K562 treated with DMSO at 1 percent for 24 hours (cell line): ENCODE data around the gene PRKCSH. TPM values are rescaled to one million over a fixed set of nuclear protein-coding genes. Genes with fewer than 3 reads are reported as not detected.

Source experiments
- total RNA-seq: library from RNA; unstranded; fragments of 300-600 nt; gene quantifications from 2 replicates; pipeline ENCODE4 v1.2.3, GENCODE V29; 2022; ENCODE audit warnings: low read depth; ENCODE audit not compliant: insufficient read depth

The PRKCSH gene
- 404 and 415 TPM in 2 replicates for total RNA-seq

GRCh38 chr19:11435057-11435832 is at the start of gene PRKCSH, which contains the start of gene ODAD3:
Gene PRKCSH, plus strand, starts transcription at chr19:11435635. Its CDS starts 483 bp downstream, at chr19:11436118.
Gene ODAD3, minus strand, starts transcription at chr19:11435121. Its CDS starts 105 bp downstream, at chr19:11435016.

GRCh38 chr19:11418549-11419506 is 16.6 kb upstream of the PRKCSH start, which contains the start of gene RGL3:
Gene RGL3, minus strand, starts transcription at chr19:11419314. Its CDS starts 36 bp downstream, at chr19:11419278.

GRCh38 chr19:11480715-11481533 is 45.5 kb downstream of the PRKCSH start, which contains the start of gene ELAVL3:
Gene ELAVL3, minus strand, starts transcription at chr19:11481046. Its CDS starts 438 bp downstream, at chr19:11480608.

Other genes with a start within 250 kb of the PRKCSH start
- gene KANK2, start 238.1 kb upstream of the PRKCSH start, total RNA-seq: 44.3 and 58.6 TPM in 2 replicates
- gene ANGPTL8, start 196.0 kb upstream of the PRKCSH start, total RNA-seq: not detected in 2 replicates
- gene DOCK6, start 173.1 kb upstream of the PRKCSH start, total RNA-seq: 12.1 and 12.5 TPM in 2 replicates
- not detected in 2 replicates for gene TSPAN16, start 139.5 kb upstream of the PRKCSH start, total RNA-seq
- gene RAB3D, start 96.0 kb upstream of the PRKCSH start, total RNA-seq: 5.1 and 5.7 TPM in 2 replicates
- gene TMEM205, start 89.4 kb upstream of the PRKCSH start, total RNA-seq: 107 and 112 TPM in 2 replicates
- gene CCDC159, start 89.1 kb upstream of the PRKCSH start, total RNA-seq: 14.3 and 19.7 TPM in 2 replicates
- gene PLPPR2, start 80.2 kb upstream of the PRKCSH start, total RNA-seq: 41.0 and 41.2 TPM in 2 replicates
- gene SWSAP1, start 61.0 kb upstream of the PRKCSH start, total RNA-seq: 3.0 and 5.2 TPM in 2 replicates
- 14.7 and 15.9 TPM in 2 replicates for gene EPOR, start 51.3 kb upstream of the PRKCSH start, total RNA-seq
- 1.6 and 2.7 TPM in 2 replicates for gene RGL3, start 16.3 kb upstream of the PRKCSH start, total RNA-seq
- gene ODAD3, start 514 bp upstream of the PRKCSH start, total RNA-seq: 0.50 and 1.2 TPM in 2 replicates
- gene ELAVL3, start 45.4 kb downstream of the PRKCSH start, total RNA-seq: 0.05 TPM in 1 of 2 replicates, not detected in the other
- 11.6 and 20.0 TPM in 2 replicates for gene ZNF653, start 70.2 kb downstream of the PRKCSH start, total RNA-seq
- 46.1 and 50.7 TPM in 2 replicates for gene ECSIT, start 93.5 kb downstream of the PRKCSH start, total RNA-seq
- gene CNN1, start 103.2 kb downstream of the PRKCSH start, total RNA-seq: 4.3 and 7.9 TPM in 2 replicates
- gene ELOF1, start 123.6 kb downstream of the PRKCSH start, total RNA-seq: 141 and 149 TPM in 2 replicates
- 26.9 and 28.5 TPM in 2 replicates for gene ACP5, start 142.0 kb downstream of the PRKCSH start, total RNA-seq
- gene ZNF627, start 161.8 kb downstream of the PRKCSH start, total RNA-seq: 9.0 and 9.4 TPM in 2 replicates